Osteoblast (primary cell): ENCODE data around the gene STIM2. TPM values are rescaled to one million over a fixed set of nuclear protein-coding genes. Genes with fewer than 3 reads are reported as not detected.

Experiments used
- DNase-seq: peaks from one replicate; pipeline ENCODE4 v3.0.0; 2011; ENCODE audit warnings: low spot score, mixed read lengths; ENCODE audit not compliant: insufficient read length; ENCODE audit errors: missing footprints
- H2AFZ ChIP-seq: 2 replicates; pipeline ENCODE4 v1.6.0; 2011; ENCODE audit warnings: mild to moderate bottlenecking, low read length
- H3K27ac ChIP-seq: 2 replicates; pipeline ENCODE4 v1.5.1; 2011; ENCODE audit warnings: mild to moderate bottlenecking, low read depth, low read length, moderate library complexity
- H3K27me3 ChIP-seq: 2 replicates; pipeline ENCODE4 v1.6.0; 2012; ENCODE audit warnings: mild to moderate bottlenecking, control low read depth, inconsistent platforms, low read length, moderate library complexity; ENCODE audit not compliant: insufficient read depth
- H3K36me3 ChIP-seq: 2 replicates; pipeline ENCODE4 v1.5.1; 2011; ENCODE audit warnings: mild to moderate bottlenecking, low read length, control low read depth, moderate library complexity; ENCODE audit not compliant: insufficient read depth
- H3K4me1 ChIP-seq: 2 replicates; pipeline ENCODE4 v1.5.1; 2011; ENCODE audit warnings: mild to moderate bottlenecking, low read length, control low read depth, moderate library complexity; ENCODE audit not compliant: insufficient read depth
- H3K4me2 ChIP-seq: 2 replicates; pipeline ENCODE4 v1.6.0; 2011; ENCODE audit warnings: mild to moderate bottlenecking, low read length; ENCODE audit not compliant: insufficient read depth
- H3K4me3 ChIP-seq: fragments of 200-600 bp; sonication (generic); 3 replicates; pipeline ENCODE4 v1.5.1; 2012; ENCODE audit warnings: mild to moderate bottlenecking, low read length, inconsistent platforms; ENCODE audit not compliant: insufficient read depth
- H3K79me2 ChIP-seq: 2 replicates; pipeline ENCODE4 v1.6.0; 2012; ENCODE audit warnings: mild to moderate bottlenecking, low read length, control low read depth, inconsistent platforms; ENCODE audit not compliant: insufficient read depth
- H3K9me3 ChIP-seq: 2 replicates; pipeline ENCODE4 v1.5.1; 2011; ENCODE audit warnings: low read depth, low read length, control low read depth
- H4K20me1 ChIP-seq: 2 replicates; pipeline ENCODE4 v1.6.0; 2012; ENCODE audit warnings: mild to moderate bottlenecking, low read length, control low read depth; ENCODE audit not compliant: insufficient read depth
- CTCF ChIP-seq: IDR thresholded peaks from 2 replicates; pipeline ENCODE4 v1.5.1; 2011; ENCODE audit warnings: mild to moderate bottlenecking, low read depth, low read length, moderate library complexity; ENCODE audit errors: extremely low read depth
- total RNA-seq: library from RNA; depleted of rRNA; stranded (reverse); fragments of >200 nt; gene quantifications from 2 replicates; pipeline ENCODE4 v1.2.3, GENCODE V29; 2012

The STIM2 gene
- total RNA-seq, 1 donor = 14.8 TPM

DNA sequence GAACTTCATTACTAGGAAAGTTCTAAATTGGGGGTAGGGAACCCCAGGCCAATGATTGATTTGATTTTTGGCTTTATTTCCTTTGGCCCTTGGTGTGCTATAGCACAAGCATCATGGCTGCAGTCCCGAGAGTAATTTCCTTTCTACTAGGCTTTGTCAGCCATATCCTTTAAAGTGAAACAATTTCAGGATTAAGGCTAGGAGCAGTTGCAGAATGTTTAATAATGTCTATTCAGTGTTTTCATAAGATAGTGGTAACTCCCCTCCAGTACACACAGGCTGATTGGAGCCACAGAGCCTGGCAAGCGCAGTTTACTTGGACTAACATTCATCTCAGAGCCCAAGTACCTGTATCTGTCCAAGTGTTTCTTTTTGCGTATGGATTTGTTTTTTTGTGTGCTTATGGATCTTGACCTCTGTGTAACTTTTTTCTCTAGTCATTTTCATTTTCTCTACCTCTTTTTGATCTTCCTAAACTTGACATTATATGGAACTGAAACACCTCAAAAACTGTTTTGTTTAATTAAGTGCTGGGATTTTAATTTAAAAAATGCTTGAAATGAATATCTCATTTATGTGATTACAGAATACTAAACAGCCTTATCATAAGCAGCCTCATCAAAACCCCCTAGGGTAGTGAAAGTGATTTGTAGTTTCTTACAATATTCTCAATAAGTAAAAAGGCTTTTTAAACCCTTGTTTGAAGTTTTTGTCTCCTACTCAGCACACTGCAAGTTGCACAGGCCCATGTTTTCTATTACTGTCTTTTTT lies 7.5 kb downstream of the STIM2 start:
- Histone ChIP-seq H2AFZ (no peak overlapping the region), H3K4me2 (peak overlapping the region; percentile 48), H3K4me1 (peaks cover 5% of the 10 kb centered on the region), H3K36me3 (no peaks in the 10 kb centered on the region), H3K79me2 (peaks cover 69% of the 10 kb centered on the region), H3K4me3 (no peak overlapping the region), H3K27ac (no peak overlapping the region), H3K9me3 (no peaks in the 10 kb centered on the region), H4K20me1 (peaks cover 3% of the 10 kb centered on the region), H3K27me3 (no peaks in the 10 kb centered on the region)
- no peak for DNase-seq
- TF ChIP-seq CTCF = no peak

GRCh38 chr4:26870576-26871262 lies 10.1 kb downstream of the STIM2 start:
- Histone ChIP-seq H3K79me2 (peaks cover 53% of the 10 kb centered on the region), H4K20me1 (no peaks in the 10 kb centered on the region), H3K36me3 (no peaks in the 10 kb centered on the region), H3K27me3 (no peaks in the 10 kb centered on the region), H3K9me3 (no peaks in the 10 kb centered on the region), H3K4me1 (peaks cover 5% of the 10 kb centered on the region), H3K4me2 (no peak overlapping the region), H3K4me3 (no peak overlapping the region), H3K27ac (no peak overlapping the region), H2AFZ (no peak overlapping the region)
- TF ChIP-seq CTCF = no peak
- no peak for DNase-seq

GRCh38 chr4:26871611-26872010 lies 11.0 kb downstream of the STIM2 start:
- Histone ChIP-seq H3K36me3 (no peaks in the 10 kb centered on the region), H4K20me1 (no peaks in the 10 kb centered on the region), H3K9me3 (no peaks in the 10 kb centered on the region), H3K4me2 (no peak overlapping the region), H3K4me1 (peaks cover 5% of the 10 kb centered on the region), H2AFZ (no peak overlapping the region), H3K4me3 (no peak overlapping the region), H3K27ac (no peak overlapping the region), H3K27me3 (no peaks in the 10 kb centered on the region), H3K79me2 (peaks cover 49% of the 10 kb centered on the region)
- TF ChIP-seq CTCF = no peak
- DNase-seq = no peak

GRCh38 chr4:26873391-26874026 lies 12.9 kb downstream of the STIM2 start:
- DNase-seq = no peak

More at GRCh38 chr4:26873391-26874026, 12.9 kb downstream of the STIM2 start:
- H3K36me3 ChIP-seq = no peaks in the 10 kb centered on the region
- H3K27me3 ChIP-seq = no peaks in the 10 kb centered on the region
- H3K79me2 ChIP-seq = peaks cover 48% of the 10 kb centered on the region
- no peak overlapping the region for H3K4me3 ChIP-seq
- H3K4me1 ChIP-seq = peaks cover 5% of the 10 kb centered on the region
- no peak overlapping the region for H3K27ac ChIP-seq
- H4K20me1 ChIP-seq = no peaks in the 10 kb centered on the region
- TF ChIP-seq CTCF = no peak
- no peaks in the 10 kb centered on the region for H3K9me3 ChIP-seq
- H2AFZ ChIP-seq = no peak overlapping the region
- no peak overlapping the region for H3K4me2 ChIP-seq
